ENCODE results near the gene XPO5. TPM values are rescaled to one million over a fixed set of nuclear protein-coding genes. Genes with fewer than 3 reads are reported as not detected.

XPO5 gene
- total RNA-seq, 1 donor from 2014 or later, result 20.3 TPM

DNA sequence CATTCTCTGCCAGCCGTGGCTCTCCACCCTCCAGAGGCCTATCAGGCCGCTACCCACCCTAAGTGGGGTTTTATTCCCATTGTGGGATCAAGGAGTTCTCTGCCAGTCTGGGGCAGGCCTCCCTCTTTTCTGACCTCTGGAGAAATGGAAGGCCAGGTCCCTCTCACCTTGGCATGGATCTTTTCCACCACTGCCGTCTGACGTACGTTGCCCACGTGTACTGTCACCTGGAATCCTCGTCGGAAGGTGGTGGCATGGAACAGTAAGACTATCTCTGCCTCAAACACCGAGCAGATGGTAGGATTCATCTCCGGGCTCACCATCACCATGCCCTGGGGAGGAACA is 46.0 kb upstream of the XPO5 start:
- Histone ChIP-seq H3K9me3 (replicated peaks) (no peaks in the 10 kb centered on the region), H3K27ac (replicated peaks) (no peak overlapping the region), H3K27me3 (ENCODE audit: low read depth) (no peaks in the 10 kb centered on the region), H3K4me1 (peaks cover 7% of the 10 kb centered on the region), H3K36me3 (peaks cover 68% of the 10 kb centered on the region), H3K4me3 (no peak overlapping the region)
- intact Hi-C loops (cut with micrococcal nuclease), result no loop called here
- TF ChIP-seq CTCF (IDR thresholded peaks at IDR 0.05; ENCODE audit: borderline replicate concordance), result no peak
- DNase-seq, result no peak

GRCh38 chr6:43621078-43621835 is 45.4 kb upstream of the XPO5 start:
- Histone ChIP-seq H3K27ac (replicated peaks) (no peak overlapping the region), H3K4me3 (no peak overlapping the region), H3K36me3 (peaks cover 66% of the 10 kb centered on the region), H3K4me1 (peaks cover 1% of the 10 kb centered on the region), H3K27me3 (ENCODE audit: low read depth) (no peaks in the 10 kb centered on the region), H3K9me3 (replicated peaks) (no peaks in the 10 kb centered on the region)
- no peak for DNase-seq
- no peak for TF ChIP-seq CTCF (IDR thresholded peaks at IDR 0.05; ENCODE audit: borderline replicate concordance)
- intact Hi-C loops (cut with micrococcal nuclease), result no loop called here

DNA sequence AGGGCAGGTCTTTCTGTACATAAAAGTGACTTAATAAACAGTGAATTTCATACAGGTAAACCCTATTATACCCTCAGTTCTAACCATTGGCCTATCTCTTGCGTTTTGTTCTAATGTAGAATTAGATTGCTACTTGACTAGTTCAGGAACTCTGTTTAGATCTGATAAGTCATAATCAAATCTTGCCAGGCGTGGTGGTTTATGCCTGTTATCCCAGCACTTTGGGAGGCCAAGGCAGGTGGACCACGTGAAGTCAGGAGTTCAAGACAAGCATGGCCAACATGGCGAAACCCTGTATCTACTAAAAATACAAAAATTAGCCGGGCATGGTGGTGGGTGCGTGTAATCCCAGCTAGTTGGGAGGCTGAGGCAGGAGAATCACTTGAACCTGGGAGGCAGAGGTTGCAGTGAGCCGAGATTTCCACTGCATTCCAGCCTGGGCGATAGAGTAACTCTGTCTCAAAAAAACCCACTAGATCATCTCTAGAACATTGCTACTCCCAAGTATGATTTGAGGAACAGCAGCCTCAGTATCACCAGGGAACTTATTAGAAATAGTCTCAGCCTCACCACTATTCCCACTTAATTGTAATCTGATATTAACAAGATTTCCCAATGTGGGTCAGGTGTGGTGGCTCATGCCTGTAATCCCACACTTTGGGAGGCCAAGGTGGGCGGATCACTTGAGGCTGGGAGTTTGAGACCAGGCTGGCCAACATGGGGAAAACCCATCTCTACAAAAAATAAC is 41.1 kb upstream of the XPO5 start:
- Histone ChIP-seq H3K27ac (replicated peaks) (no peak overlapping the region), H3K4me3 (no peak overlapping the region), H3K27me3 (ENCODE audit: low read depth) (no peaks in the 10 kb centered on the region), H3K36me3 (peaks cover 49% of the 10 kb centered on the region), H3K4me1 (no peaks in the 10 kb centered on the region), H3K9me3 (replicated peaks) (no peaks in the 10 kb centered on the region)
- intact Hi-C loops (cut with micrococcal nuclease), result no loop called here
- no peak for TF ChIP-seq CTCF (IDR thresholded peaks at IDR 0.05; ENCODE audit: borderline replicate concordance)
- DNase-seq, result no peak

- H3K27ac ChIP-seq (replicated peaks), result no peak overlapping the region
- no peak for DNase-seq
Measured at GRCh38 chr6:43614396-43614730, 38.5 kb upstream of the XPO5 start.

More at GRCh38 chr6:43614396-43614730, 38.5 kb upstream of the XPO5 start:
- H3K4me1 ChIP-seq, result no peaks in the 10 kb centered on the region
- H3K4me3 ChIP-seq, result no peak overlapping the region
- H3K27me3 ChIP-seq (ENCODE audit: low read depth), result no peaks in the 10 kb centered on the region
- intact Hi-C loops (cut with micrococcal nuclease), result no loop called here
- H3K9me3 ChIP-seq (replicated peaks), result no peaks in the 10 kb centered on the region
- no peak for TF ChIP-seq CTCF (IDR thresholded peaks at IDR 0.05; ENCODE audit: borderline replicate concordance)
- peaks cover 44% of the 10 kb centered on the region for H3K36me3 ChIP-seq

Measured in left ventricle myocardium inferior (tissue), 1 donor.